Fibroblast of peridontal ligament (primary cell): Measurements from ENCODE around the gene CSF1.

ENCODE experiments used
- DNase-seq: peaks from one replicate; pipeline ENCODE4 v3.0.0-alpha.2; 2010; ENCODE audit errors: extremely low read depth

The CSF1 gene

DNA sequence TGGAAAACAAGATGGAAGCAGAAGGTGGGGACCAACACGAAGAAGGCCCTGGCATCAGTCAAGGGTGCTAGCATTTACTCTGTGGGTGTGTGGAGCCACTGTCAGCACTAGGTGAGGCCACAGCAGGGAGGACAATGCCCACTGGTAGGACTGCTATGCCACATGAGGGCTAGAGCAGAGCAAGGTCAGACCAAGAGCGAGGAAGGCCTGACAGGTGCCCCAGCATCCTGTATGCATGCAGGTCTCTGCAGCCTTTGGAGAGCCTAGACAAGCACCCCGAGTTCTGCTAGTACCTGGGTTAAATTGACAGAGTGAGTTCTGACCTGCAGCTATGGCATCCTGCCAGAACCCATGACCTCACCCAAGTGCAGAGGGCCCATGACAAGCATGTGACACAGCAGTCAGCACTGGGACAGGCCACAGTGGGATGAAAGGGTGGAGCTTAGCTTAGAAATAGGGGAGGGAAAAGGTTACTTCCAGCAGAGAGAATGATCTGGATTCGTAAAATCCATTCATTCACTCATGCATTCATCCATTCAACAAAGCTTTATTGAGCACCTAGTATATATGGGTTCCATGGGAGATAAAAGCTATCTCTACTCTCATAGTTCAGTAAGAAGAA is 9.0 kb upstream of the CSF1 start:
- no peak for DNase-seq

DNA sequence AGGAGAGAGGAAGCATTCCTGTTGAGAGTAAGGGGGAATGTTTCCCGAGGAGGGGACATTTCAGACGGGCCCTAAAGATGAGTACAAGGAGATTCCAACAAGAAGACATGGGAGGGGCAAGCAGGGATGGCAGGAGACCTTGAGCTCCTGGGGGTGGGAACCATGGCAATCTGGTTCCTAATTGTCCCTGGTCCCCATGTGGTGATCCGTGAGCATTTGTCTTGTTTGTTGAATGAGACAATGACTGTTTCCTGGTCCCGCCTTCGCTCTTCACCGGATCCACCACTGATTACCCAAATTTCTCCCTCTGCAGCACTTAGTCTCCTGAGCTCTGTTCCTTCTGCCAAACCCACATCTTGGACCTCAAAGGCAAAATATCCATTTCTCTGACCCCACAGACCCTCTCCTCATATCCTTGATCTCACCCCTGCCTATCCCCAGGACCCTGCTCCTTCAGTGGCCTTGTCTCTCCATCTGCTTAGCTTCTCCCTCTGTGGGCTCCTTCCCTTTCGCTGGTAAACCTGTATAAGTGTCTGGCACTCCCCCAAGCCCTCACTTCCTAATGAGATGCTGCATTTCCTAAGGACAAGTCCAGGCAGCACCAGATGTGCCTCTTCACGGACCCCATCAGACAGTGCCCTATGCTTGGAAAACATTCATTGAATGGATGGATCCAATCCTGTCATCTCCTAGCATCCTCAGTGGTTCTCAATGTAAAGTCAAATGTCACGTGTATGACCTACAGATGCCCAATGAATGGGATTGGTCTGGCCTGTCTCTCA is 8.3 kb upstream of the CSF1 start:
- no peak for DNase-seq

GRCh38 chr1:109903376-109903930 is 7.2 kb upstream of the CSF1 start:
- no peak for DNase-seq

GRCh38 chr1:109904105-109904817 is 6.4 kb upstream of the CSF1 start:
- peak; percentile 66 for DNase-seq

GRCh38 chr1:109905491-109905890 is 5.2 kb upstream of the CSF1 start:
- DNase-seq: no peak

- no peak for DNase-seq
Measured at GRCh38 chr1:109906160-109906838, 4.3 kb upstream of the CSF1 start.

DNA sequence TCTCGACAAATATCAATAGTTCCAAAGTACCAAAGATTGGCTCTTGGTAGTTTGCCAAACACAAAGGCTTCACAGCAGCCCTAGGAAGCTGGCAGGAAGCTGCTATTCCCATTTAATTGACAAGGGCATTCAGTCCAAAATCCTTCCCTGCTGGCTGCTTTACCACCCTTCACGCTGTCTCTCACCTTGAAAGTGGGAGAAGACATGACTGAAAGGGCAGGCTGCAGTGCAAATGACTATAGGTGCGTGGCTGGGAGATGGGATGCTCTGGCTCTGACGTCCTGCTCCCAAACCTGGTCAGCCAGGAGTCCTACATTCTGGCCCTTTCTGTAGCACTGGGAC is 3.8 kb upstream of the CSF1 start:
- DNase-seq: no peak

DNA sequence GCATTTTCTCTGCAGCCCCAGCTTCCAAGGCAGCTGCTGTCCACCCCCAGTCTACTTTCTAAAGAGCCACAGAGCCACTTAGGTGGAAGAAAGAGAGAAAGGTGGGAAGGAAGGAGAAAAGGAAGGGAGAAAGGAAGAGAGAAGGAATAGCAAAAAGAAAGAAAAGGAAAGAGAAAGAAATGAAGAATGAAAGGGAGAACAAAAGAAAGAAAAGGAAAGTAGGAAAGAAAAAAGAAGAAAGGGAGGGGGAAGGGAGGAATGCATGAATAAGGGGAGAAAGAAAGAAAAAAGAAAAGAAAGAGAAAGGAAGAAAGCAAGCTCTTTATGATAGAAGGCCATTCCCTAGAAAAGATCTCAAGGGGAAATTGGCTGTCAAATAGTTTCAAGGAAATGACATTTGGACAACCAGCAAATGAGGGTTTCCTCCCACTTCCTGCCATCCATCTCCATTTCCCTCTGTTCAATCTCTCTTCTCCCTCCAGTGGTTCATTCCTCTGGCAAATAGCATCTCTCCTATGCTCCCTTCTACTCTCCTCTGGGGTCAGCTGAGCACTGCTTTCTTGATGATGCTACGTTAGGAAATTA is 3.4 kb upstream of the CSF1 start:
- DNase-seq: no peak

DNA sequence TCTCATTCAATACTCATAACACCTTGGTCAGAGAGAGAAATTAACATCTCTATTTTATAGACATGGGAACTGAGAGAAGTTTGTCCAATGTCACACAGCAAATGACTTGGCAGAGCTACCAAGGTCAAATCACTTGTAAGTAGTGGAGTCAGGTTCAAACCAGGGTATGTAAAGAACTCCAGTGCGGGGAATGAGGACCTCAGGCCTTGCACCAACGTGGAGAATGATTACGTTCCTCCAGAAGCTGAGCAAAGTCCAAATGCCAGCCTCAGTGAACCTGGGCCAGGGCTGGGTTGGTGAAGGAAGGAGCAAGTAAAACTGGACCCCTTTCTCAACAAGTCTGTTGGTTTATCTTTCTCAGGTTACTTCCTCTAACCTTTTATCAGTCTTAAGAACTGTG is 1.8 kb upstream of the CSF1 start:
- no peak for DNase-seq

DNA sequence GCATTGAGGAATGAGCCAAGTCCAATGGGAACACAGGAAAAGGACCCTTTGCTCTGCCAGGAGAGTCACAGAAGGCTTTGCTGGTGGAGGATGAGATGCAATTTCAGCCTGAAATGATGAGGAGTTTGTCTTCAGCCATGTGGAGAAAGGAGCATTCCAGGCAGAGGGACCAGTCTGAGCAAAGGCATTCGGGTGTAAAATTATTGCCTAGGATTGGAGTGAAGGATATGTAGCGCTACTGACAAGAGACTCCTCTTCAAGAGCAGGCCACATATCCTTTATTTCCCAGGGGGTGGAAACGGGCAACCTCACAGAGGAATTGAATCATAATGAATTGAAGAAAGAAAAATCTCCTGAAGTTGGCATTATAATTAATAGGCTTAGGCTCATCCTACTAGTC is 1.1 kb upstream of the CSF1 start:
- no peak for DNase-seq

DNA sequence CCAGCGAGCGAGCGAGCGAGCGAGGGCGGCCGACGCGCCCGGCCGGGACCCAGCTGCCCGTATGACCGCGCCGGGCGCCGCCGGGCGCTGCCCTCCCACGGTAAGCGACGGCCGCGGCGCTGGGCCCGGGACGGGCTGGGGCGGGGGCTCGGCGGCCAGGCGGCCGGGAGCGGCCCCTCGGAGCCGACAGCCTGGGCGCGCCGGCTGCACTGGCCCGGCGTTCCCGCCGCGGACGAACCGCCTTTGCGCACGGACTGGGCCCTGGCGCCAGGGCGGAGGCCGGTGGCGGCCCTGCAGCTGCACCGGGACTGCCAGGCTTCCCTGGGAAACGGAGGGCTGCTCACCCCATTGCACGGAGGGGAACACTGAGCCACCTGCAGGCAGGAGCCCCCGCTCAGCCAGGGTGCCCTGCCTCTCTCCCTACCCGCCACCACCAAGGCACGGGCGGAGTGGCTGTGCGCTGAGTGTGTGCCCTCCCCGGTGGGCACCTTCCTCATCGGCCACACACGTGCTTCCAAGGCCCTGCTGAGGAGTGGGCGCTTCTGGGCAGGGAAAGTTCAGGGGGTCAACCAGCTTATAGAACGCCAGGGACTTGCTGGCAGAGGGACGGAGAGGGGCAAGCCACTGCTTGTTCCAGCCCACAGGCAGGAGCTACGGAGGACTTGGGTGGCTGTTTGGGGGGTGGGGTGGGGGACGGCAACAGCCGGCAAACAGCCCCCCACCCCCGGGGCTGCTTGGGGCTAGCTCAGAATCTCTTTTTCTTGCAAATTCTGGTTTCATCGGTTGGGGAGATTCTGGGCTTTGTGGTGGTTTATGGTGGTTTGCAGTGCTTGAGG is 532 bp downstream of the CSF1 start:
- DNase-seq: no peak

GRCh38 chr1:109912214-109912861 is 1.7 kb downstream of the CSF1 start:
- DNase-seq: no peak

DNA sequence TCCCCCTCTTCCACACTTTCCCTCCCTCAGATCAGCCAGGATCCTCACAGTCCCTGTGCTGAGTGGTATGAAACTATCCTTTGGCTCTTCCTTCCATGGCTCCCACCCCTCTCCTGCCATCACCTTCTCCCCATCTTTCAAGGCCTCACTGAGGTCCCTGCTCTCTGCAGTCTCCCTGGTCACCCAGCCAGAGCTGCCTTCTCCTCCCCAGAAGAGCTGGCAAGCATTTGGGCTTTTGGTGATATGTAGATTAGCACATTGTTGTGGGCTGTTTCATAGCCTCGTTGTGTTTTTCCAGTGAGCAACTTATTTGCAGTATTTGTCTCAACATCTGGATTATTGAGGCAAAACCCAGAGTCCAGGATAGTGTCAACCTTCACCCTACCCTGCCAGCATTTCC is 2.2 kb downstream of the CSF1 start:
- peak; percentile 43 for DNase-seq

- no peak for DNase-seq
Measured at GRCh38 chr1:109913360-109913879, 2.8 kb downstream of the CSF1 start.

DNA sequence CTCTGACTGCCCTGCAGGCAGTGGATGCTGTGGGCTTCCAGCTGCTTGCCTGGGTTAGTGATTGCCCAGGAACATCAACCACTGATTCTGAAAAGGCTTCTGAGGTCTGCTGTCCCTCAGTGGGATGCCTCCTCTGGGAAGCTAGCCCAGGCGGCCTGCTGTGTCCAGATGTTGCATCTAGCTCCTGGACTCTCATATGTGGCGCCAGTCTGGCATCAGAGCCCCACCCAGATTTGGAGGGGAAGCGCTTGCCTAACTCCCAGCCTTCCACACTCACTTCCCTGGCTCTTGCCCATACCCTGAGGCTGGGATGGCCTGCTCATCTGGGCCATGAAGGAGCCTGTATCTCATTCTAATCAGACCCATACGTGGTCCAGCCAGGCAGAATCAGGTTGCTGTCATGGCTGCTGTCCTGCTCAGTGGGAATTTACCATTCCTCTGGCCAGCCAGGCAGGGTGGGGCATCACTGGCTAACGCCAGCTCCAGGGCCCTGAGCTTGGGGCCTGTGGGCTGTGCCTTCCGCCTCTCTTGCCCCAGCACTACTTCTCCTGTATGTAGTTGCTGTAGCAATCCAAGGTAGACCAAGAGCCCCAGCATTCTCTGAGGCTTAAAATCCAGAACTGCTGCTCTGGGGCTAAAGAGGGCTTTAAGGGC is 4.1 kb downstream of the CSF1 start:
- DNase-seq: peak; percentile 81

- DNase-seq: no peak
Measured at GRCh38 chr1:109917051-109917767, 6.6 kb downstream of the CSF1 start.

GRCh38 chr1:109917768-109918606 is 7.3 kb downstream of the CSF1 start:
- no peak for DNase-seq

DNA sequence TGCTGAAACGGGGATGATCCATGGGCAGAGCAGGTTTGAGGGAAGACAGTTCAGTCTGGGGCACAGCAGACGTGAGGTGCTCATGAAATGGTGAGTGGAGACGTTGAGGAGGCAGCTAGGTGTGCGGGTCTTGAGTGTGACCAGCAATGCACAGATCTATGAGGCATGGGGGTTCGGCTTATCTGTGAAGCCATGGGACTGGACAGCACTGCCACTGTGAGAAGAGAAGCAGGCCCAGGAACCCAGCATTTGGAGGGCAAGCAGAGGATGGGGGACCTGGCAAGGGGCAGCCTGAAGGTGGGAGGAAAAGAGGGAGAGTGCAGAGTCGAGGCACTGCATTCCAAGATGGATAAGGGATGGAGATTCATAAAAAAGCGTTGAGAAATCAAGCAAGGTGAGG is 8.0 kb downstream of the CSF1 start:
- no peak for DNase-seq
